Measurements from ENCODE around the gene TRIO. TPM values are rescaled to one million over a fixed set of nuclear protein-coding genes. Genes with fewer than 3 reads are reported as not detected.
A peak's percentile ranks its signal among the peaks of the same experiment; 100 is the strongest.

TRIO gene
- total RNA-seq, 2 experiments from 2014 or later: 6.0 to 6.6 TPM

- ChIA-PET CTCF (interaction anchor here (2.6 kb wide), 1 partner anchor 289 kb away, joined by 7 read pairs; no protein-coding TSS in a partner anchor), POLR2A (no interaction called here)
- no peaks in the 10 kb centered on the region for H3K9me3 Mint-ChIP-seq
- no peaks in the 10 kb centered on the region for H3K4me1 Mint-ChIP-seq (ENCODE audit: low read depth)
- intact Hi-C loops (cut with micrococcal nuclease): loop anchor here (5.0 kb wide), 1 partner anchor 643 kb away; no protein-coding TSS in a partner anchor
- DNase-seq: no peak
- no peak overlapping the region for H3K4me3 Mint-ChIP-seq
- no peak overlapping the region for H3K27ac Mint-ChIP-seq
- H3K36me3 Mint-ChIP-seq: no peaks in the 10 kb centered on the region
- peaks cover 2% of the 10 kb centered on the region for H3K27me3 Mint-ChIP-seq
Measured at GRCh38 chr5:14359069-14360043, 216.2 kb downstream of the TRIO start.

DNA sequence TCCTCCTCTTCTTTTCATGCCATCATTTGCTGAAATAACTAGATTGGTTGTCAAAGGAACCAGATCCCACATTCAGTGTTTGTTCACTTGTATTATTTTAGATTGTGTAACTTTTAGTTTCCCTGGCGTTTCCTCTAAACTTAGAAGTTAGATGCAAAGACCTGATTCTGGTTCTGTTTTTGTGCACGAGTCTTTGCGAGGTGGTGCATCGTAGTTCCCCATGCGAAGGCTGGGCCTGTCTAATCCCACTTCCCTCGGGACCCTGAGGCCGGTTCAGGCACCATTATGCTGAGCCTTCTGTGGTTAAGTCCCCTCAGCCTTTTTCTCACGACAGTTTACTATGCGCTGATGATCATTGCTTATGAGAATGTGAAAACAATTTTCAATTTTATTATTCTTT, 219.3 kb downstream of the TRIO start:
- Mint-ChIP-seq H3K36me3 (no peaks in the 10 kb centered on the region), H3K4me3 (no peak overlapping the region), H3K9me3 (no peaks in the 10 kb centered on the region), H3K27me3 (no peaks in the 10 kb centered on the region), H3K27ac (no peak overlapping the region), H3K4me1 (ENCODE audit: low read depth) (peaks cover 18% of the 10 kb centered on the region)
- intact Hi-C loops (cut with micrococcal nuclease): loop anchor here (5.0 kb wide), 1 partner anchor 640 kb away; no protein-coding TSS in a partner anchor
- no peak for DNase-seq
- ChIA-PET POLR2A (no interaction called here), CTCF (interaction anchor here (0.6 to 10.2 kb wide), 9 partner anchors 8 to 308 kb away, joined by 3 to 138 read pairs (median 4); no protein-coding TSS in a partner anchor)

- Mint-ChIP-seq H3K27ac (no peak overlapping the region), H3K9me3 (no peaks in the 10 kb centered on the region), H3K27me3 (no peaks in the 10 kb centered on the region), H3K4me3 (no peak overlapping the region), H3K4me1 (ENCODE audit: low read depth) (peaks cover 18% of the 10 kb centered on the region), H3K36me3 (no peaks in the 10 kb centered on the region)
- POLR2A ChIA-PET: no interaction called here
- intact Hi-C loops (cut with micrococcal nuclease): loop anchor here (1.0 to 5.0 kb wide), 2 partner anchors 284 to 638 kb away; no protein-coding TSS in a partner anchor
- CTCF ChIA-PET: interaction anchor here (0.9 to 10.2 kb wide), 7 partner anchors 11 to 506 kb away, joined by 3 to 138 read pairs (median 4); no protein-coding TSS in a partner anchor
- no peak for DNase-seq
Measured at GRCh38 chr5:14364096-14364495, 221.0 kb downstream of the TRIO start.

DNA sequence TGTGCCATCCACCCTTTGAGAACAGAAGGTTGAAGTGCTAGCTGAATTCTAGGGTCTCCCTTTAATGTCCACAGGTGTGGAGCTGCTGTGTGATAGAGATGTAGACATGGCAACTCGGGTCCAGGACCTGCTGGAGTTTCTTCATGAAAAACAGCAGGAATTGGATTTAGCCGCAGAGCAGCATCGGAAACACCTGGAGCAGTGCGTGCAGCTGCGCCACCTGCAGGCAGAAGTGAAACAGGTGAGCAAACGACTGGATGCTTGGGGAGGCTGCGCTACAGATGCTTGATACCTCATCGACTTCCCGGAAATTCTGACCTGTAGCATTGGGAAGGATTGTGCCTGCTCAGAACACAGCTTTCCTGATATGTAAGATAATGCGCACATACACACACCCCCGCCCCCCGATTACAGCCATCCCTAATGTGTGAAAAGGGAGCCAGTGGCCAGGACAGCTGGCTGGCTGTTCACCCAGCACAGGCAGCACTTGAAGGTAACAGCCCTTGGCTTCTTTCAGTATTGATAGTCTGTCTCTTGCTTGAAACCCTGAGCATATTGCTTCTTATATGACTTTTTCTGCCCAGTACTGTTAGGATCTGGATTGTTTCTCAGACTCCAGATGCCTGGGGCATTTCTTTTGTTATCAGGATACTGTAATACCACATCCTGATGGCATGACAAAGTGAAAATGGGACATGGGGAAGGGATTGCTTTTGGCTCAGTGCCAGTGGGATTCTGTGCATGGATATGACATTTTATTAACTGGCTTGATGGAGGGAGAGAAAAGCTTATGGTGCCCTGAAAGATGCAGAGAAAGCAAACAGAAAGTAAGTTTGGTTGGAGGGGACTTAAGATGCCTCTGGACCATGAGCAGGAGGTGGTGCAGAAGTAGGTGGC, 221.7 kb downstream of the TRIO start:
- Mint-ChIP-seq H3K9me3 (no peaks in the 10 kb centered on the region), H3K27ac (no peak overlapping the region), H3K27me3 (no peaks in the 10 kb centered on the region), H3K4me1 (ENCODE audit: low read depth) (peaks cover 18% of the 10 kb centered on the region), H3K36me3 (no peaks in the 10 kb centered on the region), H3K4me3 (no peak overlapping the region)
- DNase-seq: peak; percentile 19
- intact Hi-C loops (cut with micrococcal nuclease): loop anchor here (1.0 to 5.0 kb wide), 2 partner anchors 283 to 637 kb away; no protein-coding TSS in a partner anchor
- ChIA-PET CTCF (interaction anchor here (0.9 to 10.2 kb wide), 8 partner anchors 12 to 505 kb away, joined by 3 to 138 read pairs (median 4); no protein-coding TSS in a partner anchor), POLR2A (no interaction called here)

DNA sequence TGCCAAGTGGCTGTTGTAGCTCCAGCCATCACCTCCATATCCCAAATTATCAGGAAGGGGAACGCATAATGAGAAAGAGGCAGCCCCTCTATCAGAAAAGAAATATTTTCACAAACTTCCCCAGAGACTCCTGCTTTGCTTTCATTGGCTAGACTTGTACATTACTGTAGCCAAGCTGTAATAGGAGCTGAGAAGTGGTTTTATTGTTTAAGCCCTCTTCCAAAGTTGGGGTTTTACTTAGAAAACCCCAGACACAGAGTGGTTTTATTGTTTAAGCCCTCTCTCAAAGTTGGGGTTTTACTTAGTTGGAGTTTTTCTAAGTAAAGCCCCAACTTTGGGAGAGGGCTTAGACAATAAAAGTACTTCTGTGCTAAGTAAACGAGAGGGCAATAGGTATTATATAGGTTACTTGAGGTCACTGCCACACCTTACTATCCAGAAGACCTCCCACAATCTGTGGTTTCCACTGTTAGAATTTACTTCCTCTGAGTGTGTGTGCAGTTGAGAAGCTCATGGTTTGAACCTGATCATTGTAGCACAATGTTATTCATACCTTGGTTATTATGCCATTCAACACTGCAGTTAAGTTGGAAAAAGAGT, 222.8 kb downstream of the TRIO start:
- H3K4me1 Mint-ChIP-seq (ENCODE audit: low read depth): peaks cover 18% of the 10 kb centered on the region
- H3K27ac Mint-ChIP-seq: no peak overlapping the region
- DNase-seq: no peak
- H3K36me3 Mint-ChIP-seq: no peaks in the 10 kb centered on the region
- no peaks in the 10 kb centered on the region for H3K27me3 Mint-ChIP-seq
- intact Hi-C loops (cut with micrococcal nuclease): no loop called here
- CTCF ChIA-PET: interaction anchor here (1.2 to 10.2 kb wide), 4 partner anchors 15 to 282 kb away, joined by 4 to 138 read pairs (median 13); no protein-coding TSS in a partner anchor
- H3K9me3 Mint-ChIP-seq: no peaks in the 10 kb centered on the region
- POLR2A ChIA-PET: no interaction called here
- no peak overlapping the region for H3K4me3 Mint-ChIP-seq

DNA sequence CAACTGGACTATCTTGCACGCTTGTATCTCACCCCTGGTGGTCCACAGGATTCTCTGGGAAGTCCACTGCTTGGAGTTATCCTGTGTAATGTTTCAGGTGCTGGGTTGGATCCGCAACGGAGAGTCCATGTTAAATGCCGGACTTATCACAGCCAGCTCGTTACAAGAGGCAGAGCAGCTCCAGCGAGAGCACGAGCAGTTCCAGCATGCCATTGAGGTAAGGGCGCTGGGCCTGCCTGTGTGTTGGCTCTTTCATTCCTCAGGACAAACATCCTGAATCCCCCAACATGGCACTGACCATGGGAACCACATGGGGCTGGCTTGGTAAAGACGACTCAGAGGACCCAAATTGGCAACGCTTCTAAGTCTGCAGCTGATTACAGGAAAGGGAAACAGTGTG, 223.6 kb downstream of the TRIO start:
- POLR2A ChIA-PET: interaction anchor here (0.8 kb wide), 1 partner anchor 261 kb away, joined by 3 read pairs; no protein-coding TSS in a partner anchor

GRCh38 chr5:14367364-14367763, 224.2 kb downstream of the TRIO start:
- CTCF ChIA-PET: interaction anchor here (1.1 to 10.2 kb wide), 2 partner anchors 16 to 281 kb away, joined by 3 to 138 read pairs; no protein-coding TSS in a partner anchor
- Mint-ChIP-seq H3K27me3 (no peaks in the 10 kb centered on the region), H3K4me3 (no peak overlapping the region), H3K36me3 (no peaks in the 10 kb centered on the region), H3K27ac (no peak overlapping the region), H3K9me3 (no peaks in the 10 kb centered on the region), H3K4me1 (ENCODE audit: low read depth) (peaks cover 18% of the 10 kb centered on the region)
- POLR2A ChIA-PET: interaction anchor here (0.8 kb wide), 1 partner anchor 261 kb away, joined by 3 read pairs; no protein-coding TSS in a partner anchor
- DNase-seq: no peak
- intact Hi-C loops (cut with micrococcal nuclease): no loop called here

More for the DNA sequence above, 223.6 kb downstream of the TRIO start:
- no peaks in the 10 kb centered on the region for H3K9me3 Mint-ChIP-seq
- no peak for DNase-seq
- no peak overlapping the region for H3K4me3 Mint-ChIP-seq
- H3K4me1 Mint-ChIP-seq (ENCODE audit: low read depth): peaks cover 18% of the 10 kb centered on the region
- CTCF ChIA-PET: interaction anchor here (1.2 to 10.2 kb wide), 2 partner anchors 33 to 281 kb away, joined by 4 to 138 read pairs; no protein-coding TSS in a partner anchor
- H3K36me3 Mint-ChIP-seq: no peaks in the 10 kb centered on the region
- no peak overlapping the region for H3K27ac Mint-ChIP-seq
- intact Hi-C loops (cut with micrococcal nuclease): no loop called here
- no peaks in the 10 kb centered on the region for H3K27me3 Mint-ChIP-seq

DNA sequence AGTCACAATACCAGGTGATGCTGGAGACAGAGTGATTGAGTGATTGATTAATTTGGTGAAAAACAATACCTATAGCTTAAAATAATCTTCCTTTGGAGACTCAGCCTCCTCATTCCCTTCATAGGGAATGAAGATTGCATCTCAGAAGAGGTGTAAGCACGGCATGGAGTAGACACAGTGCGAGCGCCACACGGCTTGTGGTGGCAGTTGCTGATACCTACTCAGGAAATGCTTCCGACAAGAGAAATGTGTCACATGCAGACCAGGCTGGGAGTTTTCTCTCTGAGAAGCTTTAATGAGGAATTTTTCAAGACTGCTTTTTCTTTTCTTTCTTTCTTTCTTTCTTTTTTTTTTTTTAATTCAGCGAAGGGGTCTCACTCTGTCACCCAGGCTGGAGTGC, 226.6 kb downstream of the TRIO start:
- no peaks in the 10 kb centered on the region for H3K36me3 Mint-ChIP-seq
- no peak overlapping the region for H3K4me3 Mint-ChIP-seq
- peaks cover 17% of the 10 kb centered on the region for H3K4me1 Mint-ChIP-seq (ENCODE audit: low read depth)
- no peak for DNase-seq
- H3K9me3 Mint-ChIP-seq: no peaks in the 10 kb centered on the region
- intact Hi-C loops (cut with micrococcal nuclease): no loop called here
- H3K27ac Mint-ChIP-seq: no peak overlapping the region
- CTCF ChIA-PET: interaction anchor here (10.2 kb wide), 1 partner anchor 278 kb away, joined by 138 read pairs; no protein-coding TSS in a partner anchor
- POLR2A ChIA-PET: no interaction called here
- no peaks in the 10 kb centered on the region for H3K27me3 Mint-ChIP-seq

- ChIA-PET CTCF (interaction anchor here (10.2 kb wide), 1 partner anchor 278 kb away, joined by 138 read pairs; no protein-coding TSS in a partner anchor), POLR2A (no interaction called here)
- Mint-ChIP-seq H3K27ac (no peak overlapping the region), H3K4me1 (ENCODE audit: low read depth) (peaks cover 12% of the 10 kb centered on the region), H3K9me3 (no peaks in the 10 kb centered on the region), H3K4me3 (no peak overlapping the region), H3K27me3 (no peaks in the 10 kb centered on the region), H3K36me3 (no peaks in the 10 kb centered on the region)
- intact Hi-C loops (cut with micrococcal nuclease): no loop called here
- DNase-seq: no peak
Measured at GRCh38 chr5:14370386-14370785, 227.2 kb downstream of the TRIO start.

DNA sequence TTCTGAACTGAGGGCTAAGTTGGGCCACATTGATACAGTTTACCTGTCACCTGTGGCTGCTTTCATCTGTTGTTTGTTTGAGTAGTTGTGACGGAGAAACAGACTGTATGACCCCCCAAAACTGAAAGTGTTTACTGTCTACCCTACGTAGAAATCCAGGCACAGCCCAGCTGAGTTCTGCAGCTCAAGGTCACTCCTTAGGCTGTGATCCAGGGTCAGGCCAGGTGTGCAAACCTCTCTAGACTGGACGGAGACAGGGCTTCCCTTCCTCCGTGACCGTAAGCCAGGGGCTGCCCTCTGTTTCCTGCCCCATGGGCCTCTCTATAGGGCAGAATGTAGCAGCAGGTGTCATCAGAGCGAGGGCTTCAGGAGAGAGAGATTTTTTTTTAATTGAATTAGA, 230.5 kb downstream of the TRIO start:
- H3K4me1 Mint-ChIP-seq (ENCODE audit: low read depth): no peaks in the 10 kb centered on the region
- CTCF ChIA-PET: interaction anchor here (1.0 kb wide), 1 partner anchor 275 kb away, joined by 3 read pairs; no protein-coding TSS in a partner anchor
- DNase-seq: no peak

GRCh38 chr5:14374100-14374499, 231.0 kb downstream of the TRIO start:
- intact Hi-C loops (cut with micrococcal nuclease): no loop called here
- CTCF ChIA-PET: interaction anchor here (1.0 kb wide), 1 partner anchor 274 kb away, joined by 3 read pairs; no protein-coding TSS in a partner anchor
- no peaks in the 10 kb centered on the region for H3K36me3 Mint-ChIP-seq
- H3K4me3 Mint-ChIP-seq: no peak overlapping the region
- POLR2A ChIA-PET: no interaction called here
- H3K9me3 Mint-ChIP-seq: no peaks in the 10 kb centered on the region
- no peak for DNase-seq
- H3K27me3 Mint-ChIP-seq: no peaks in the 10 kb centered on the region
- no peak overlapping the region for H3K27ac Mint-ChIP-seq
- no peaks in the 10 kb centered on the region for H3K4me1 Mint-ChIP-seq (ENCODE audit: low read depth)

More for the DNA sequence above, 230.5 kb downstream of the TRIO start:
- H3K27ac Mint-ChIP-seq: no peak overlapping the region
- POLR2A ChIA-PET: no interaction called here
- no peak overlapping the region for H3K4me3 Mint-ChIP-seq
- H3K36me3 Mint-ChIP-seq: no peaks in the 10 kb centered on the region
- no peaks in the 10 kb centered on the region for H3K27me3 Mint-ChIP-seq
- H3K9me3 Mint-ChIP-seq: no peaks in the 10 kb centered on the region
- intact Hi-C loops (cut with micrococcal nuclease): no loop called here

All from activated CD4-positive, alpha-beta memory T cell treated with anti-CD3 and anti-CD28 coated beads for 36 hours (primary cell).